Measurements from ENCODE around the gene TMEM125. TPM values are rescaled to one million over a fixed set of nuclear protein-coding genes. Genes with fewer than 3 reads are reported as not detected.

TMEM125 gene
- total RNA-seq, 1 donor from 2014 or later: not detected

DNA sequence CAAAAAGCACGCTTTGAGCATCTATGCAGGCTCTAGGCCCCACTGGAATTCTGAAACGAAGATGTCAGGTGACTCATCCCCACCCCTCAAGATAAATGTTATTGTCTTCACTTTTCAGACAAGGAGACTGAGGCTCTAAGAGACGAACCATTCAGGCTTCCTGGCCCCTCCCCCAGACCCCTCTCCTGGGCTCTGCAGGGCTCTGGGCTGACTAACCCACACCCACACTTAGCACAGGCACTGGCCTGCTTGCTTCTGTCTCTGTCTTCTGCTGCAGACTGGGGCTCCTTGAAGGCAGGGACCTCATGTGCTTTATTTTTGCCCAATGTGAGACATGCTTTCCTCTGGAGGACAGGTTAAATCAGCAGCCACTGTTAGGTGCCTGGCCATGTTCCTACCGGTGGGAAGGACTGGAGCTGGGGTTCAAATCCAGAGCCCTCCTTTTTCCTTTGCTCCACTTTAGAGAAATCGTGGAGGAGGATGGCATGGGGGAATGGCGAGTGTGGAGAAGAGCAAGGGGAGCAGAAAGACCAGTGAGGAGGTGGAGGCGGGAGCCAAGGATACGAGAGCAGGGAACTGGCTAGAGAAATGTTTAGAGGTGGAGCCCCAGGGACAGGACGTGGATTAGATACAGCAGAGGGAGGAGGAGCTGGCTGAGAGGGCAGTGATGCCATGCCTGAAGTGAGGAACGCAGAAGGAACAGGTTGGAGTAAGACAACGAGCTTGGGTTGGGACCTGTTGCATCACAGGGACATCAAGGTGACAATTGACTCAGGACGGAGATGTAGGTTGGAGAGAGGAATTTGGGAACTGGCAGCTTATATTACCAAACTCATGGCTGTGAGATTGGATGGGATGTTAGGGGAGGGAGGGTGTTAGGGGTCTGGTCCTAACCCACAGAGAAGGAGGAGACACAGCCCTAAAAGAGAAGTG lies 1.7 kb downstream of the TMEM125 start:
- intact Hi-C loops (cut with micrococcal nuclease): no loop called here
- DNase-seq: no peak

GRCh38 chr1:43272161-43272560 lies 2.4 kb downstream of the TMEM125 start:
- intact Hi-C loops (cut with micrococcal nuclease): no loop called here
- no peak for DNase-seq

More for the DNA sequence above, 1.7 kb downstream of the TMEM125 start:
- no peak for ATAC-seq

GRCh38 chr1:43272576-43273571 lies 3.1 kb downstream of the TMEM125 start:
- intact Hi-C loops (cut with micrococcal nuclease): no loop called here
- DNase-seq (no peak), ATAC-seq (no peak)

More at GRCh38 chr1:43272161-43272560, 2.4 kb downstream of the TMEM125 start:
- ATAC-seq: no peak

DNA sequence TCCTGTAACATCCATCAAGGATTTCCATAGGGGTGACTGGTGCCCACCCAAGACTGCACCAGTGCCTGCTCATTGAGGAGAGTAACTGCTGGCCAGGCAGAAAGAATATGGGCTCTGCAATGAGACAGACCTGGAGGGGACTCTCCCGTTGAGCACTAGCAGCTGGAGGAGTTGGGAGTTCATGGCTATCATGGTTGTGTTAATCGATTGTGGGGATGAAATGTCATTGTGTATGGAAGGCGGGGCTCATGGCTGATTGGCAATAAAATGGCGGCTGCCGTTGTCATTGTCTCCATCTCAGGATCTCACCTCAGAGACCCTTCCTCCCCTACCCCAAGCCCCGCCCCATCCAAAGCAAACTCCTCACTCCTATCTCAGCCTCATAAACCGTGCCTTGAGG lies 3.9 kb downstream of the TMEM125 start:
- DNase-seq: no peak
- intact Hi-C loops (cut with micrococcal nuclease): no loop called here
- ATAC-seq: no peak

DNA sequence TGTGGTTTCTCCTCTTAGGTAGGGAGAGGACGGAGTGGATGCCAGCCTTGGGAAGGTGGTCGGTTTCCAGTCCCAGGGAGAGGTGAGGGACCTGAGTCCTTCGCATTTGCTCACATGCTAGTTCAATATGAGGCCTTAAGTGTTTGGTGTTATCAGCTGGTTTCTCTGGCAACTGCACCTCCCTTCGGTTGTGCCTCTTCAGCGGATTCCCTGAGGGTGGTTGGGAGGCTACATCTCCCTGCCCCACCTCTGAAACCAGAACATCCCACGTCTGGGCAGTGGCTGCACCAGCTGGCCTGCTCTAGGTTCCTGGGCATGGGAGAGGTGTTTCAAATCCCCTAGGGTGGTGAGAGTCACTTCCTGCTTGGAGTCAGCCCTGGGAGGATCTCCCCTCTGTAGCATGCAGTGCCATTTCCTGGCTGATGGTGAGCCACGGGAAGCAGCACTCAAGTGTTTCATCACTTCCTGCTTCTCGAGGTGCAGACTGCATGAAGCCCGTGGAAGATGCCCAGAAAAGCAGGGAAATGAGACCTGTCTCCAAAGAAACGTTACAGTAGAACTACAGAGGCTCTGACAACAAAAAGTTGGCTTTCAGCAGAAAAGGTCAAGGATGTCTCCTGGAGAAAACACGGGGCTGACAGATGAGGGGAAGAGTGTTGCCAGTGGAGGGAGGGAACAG lies 4.5 kb downstream of the TMEM125 start:
- intact Hi-C loops (cut with micrococcal nuclease): no loop called here
- ATAC-seq (peak; percentile 17), DNase-seq (no peak)

- DNase-seq (no peak), ATAC-seq (no peak)
- intact Hi-C loops (cut with micrococcal nuclease): no loop called here
These were observed 5.0 kb downstream of the TMEM125 start for GRCh38 chr1:43274804-43275180.

DNA sequence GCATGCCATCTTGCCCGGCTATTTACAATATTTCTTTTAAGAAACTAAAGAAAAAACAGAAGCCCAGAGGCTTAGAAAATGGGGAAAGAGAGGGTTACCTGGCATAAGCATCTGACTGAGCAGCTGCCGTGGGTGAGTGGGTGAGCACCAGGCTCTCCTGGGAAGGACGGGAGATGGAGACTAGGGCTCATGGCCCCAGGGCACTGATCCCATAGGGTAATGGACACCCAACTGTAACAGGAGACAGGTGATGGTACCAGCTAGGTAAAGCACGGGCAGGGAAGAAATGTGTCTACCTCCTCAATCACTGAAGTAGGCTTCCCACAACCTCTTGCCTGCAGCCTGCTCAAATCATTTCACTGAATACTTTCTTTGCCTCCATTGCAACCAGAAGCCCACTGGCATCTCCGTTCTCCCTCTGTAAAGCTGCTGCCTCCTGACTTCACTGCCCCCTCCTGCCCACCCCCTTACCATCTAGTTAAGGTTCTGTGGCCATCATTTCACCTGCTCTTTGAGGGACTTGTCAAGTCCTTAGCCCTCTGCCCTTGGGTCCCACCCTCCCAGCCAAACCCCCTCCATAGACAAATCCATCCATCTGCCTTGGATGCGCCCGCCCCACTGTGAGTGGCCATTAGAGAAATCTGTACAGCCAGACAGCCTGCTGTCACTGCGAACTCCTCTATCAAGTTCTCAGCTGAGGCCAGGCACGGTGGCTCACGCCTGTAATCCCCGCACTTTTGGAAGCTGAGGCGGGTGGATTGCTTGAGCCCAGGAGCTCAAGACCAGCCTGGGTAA lies 6.2 kb downstream of the TMEM125 start:
- ATAC-seq: no peak
- no peak for DNase-seq
- intact Hi-C loops (cut with micrococcal nuclease): no loop called here

DNA sequence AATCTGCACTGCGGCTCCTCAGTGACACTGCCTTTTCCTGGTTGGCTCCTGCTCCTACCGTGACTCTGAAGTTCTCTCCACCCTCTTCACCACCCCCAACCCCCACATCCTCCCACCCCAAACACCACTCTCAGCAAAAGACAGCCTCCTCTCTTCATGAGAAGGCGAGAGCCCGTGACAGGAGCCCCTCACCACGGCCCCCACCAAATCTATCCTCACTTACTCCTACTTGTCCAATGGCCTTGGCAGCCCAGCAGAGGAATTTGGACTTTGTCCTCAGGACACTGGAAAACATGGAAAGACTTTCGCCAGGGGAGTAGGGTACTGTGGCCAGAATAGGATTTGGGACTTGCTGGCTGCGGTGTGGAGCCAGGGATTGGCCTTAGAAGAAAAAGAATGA lies 6.9 kb downstream of the TMEM125 start:
- intact Hi-C loops (cut with micrococcal nuclease): no loop called here
- DNase-seq (no peak), ATAC-seq (no peak)

GRCh38 chr1:43277116-43277876 lies 7.5 kb downstream of the TMEM125 start:
- intact Hi-C loops (cut with micrococcal nuclease): no loop called here
- ATAC-seq (no peak), DNase-seq (no peak)

DNA sequence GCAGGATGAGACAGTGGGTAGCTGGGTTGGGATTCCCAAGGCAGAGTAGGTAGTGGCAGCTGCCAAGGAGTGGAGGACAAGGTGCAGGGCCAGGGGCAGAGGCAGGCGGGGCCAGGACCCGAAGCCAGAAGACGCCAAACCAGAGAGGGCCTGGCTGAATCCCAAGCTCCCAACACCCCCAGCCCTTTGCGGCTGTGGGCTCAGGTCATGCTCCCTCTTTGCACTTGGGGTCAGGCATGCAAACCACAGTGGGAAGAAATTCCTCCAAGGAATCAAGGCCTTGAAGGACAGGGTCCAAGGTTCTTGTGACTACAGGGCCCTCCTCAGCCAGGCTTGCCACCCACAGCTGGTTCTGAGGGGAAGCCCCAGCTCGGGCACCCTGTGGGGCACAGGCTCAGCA lies 9.4 kb downstream of the TMEM125 start:
- ATAC-seq: no peak
- intact Hi-C loops (cut with micrococcal nuclease): no loop called here
- DNase-seq: no peak

GRCh38 chr1:43279666-43280065 lies 9.9 kb downstream of the TMEM125 start:
- intact Hi-C loops (cut with micrococcal nuclease): no loop called here
- ATAC-seq (no peak), DNase-seq (no peak)

GRCh38 chr1:43280692-43281091 lies 10.9 kb downstream of the TMEM125 start:
- DNase-seq: no peak
- intact Hi-C loops (cut with micrococcal nuclease): no loop called here
- ATAC-seq: no peak

DNA sequence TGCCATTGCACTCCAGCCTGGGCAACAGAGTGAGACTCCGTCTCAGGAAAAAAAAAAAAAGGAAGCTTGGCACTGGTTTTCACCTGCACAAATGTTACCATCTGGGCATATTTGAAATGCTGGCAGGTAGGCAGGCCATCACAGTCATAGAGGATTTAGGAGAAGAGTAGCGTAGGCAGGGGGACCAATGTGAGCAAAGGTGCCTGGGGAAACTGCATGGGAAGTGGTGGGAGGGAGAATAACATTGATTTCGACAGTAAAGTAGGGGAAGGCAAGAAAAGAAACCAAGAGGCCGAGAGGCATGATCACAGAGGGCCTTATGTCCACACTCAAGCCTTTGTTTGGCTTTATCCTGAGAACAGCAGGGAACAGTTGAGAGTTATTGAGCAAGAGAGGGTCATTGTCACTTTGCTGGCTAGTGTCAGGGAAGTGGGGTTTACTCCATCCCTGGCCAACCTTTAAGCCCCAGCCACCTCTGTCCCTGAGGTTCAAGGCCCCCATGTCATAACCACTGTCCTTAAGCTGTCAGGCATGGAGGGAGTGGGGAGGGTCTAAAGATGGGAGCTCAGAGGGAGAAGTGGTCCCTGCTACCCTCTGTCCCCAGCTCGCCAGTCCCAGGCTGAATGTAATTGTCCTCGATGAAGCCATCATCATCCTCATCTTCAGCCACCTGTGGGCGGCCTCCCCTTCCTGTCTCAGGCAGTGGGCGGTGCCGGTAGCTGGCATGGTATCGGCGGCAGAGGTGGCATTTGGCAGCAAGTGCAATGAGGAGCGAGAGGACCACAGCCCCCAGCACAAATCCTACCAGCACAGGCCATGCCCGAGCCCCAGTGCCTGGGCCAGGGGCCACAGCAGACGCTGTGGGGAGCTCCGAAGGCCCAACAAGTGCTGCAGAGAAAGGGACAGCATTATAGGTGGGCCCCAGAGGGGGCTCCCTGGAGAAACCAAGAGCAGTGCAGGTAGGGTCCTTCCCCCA lies 12.7 kb downstream of the TMEM125 start:
- ATAC-seq (no peak), DNase-seq (no peak)
- intact Hi-C loops (cut with micrococcal nuclease): no loop called here

GRCh38 chr1:43284065-43284464 lies 14.3 kb downstream of the TMEM125 start:
- intact Hi-C loops (cut with micrococcal nuclease): no loop called here
- no peak for DNase-seq

GRCh38 chr1:43284546-43285110 lies 14.8 kb downstream of the TMEM125 start:
- ATAC-seq: no peak
- DNase-seq: no peak
- intact Hi-C loops (cut with micrococcal nuclease): no loop called here

More at GRCh38 chr1:43284065-43284464, 14.3 kb downstream of the TMEM125 start:
- ATAC-seq: no peak

DNA sequence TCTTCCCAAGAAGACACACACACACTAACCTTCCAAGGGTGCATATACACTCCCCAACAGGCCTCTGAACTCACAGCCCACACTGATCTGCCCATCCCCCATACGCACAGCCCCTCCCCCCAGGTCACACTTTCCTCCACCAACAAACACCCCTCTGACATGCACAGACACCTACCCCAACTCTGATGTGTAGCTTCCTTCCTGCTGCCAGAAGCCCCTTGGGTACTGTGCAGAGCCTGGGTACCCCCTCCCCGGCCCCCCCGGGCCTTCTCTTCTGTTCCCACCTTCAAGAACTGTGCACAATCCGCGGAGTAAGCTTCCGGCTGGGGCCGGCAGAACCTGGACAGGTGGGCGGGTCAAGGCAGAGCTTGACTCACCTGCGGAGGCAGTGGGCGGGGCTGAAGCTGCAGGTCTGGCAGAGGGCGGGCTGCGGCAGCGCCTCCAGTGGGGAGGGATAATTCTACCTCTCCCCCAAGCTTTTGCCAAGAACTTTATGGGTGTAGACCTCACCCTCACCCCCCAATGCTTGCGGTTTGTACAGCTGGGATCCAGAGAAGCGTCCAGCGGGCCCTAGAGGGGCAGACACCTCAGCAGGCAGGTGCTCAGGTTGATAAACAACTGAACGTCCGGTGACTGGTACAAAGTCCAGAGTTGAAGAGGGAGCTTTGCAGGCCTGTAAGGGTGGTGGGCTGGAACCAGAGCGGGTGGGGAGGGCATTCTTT lies 15.6 kb downstream of the TMEM125 start, which contains the start of gene C1orf210:
TSS of gene C1orf210 (minus strand) at position 313 of the 722 bp plus-strand sequence. CDS start 2,311 bp downstream, outside the sequence.
- ATAC-seq (no peak), DNase-seq (no peak)
- intact Hi-C loops (cut with micrococcal nuclease): no loop called here
